HCT116 (cell line): ENCODE data around the gene ALOX12B. TPM values are rescaled to one million over a fixed set of nuclear protein-coding genes. Genes with fewer than 3 reads are reported as not detected.
A peak's percentile ranks its signal among the peaks of the same experiment; 100 is the strongest.

Experiments used
- ATAC-seq: fragments of 200-7000 bp; cut with Tn5 transposase; 2 replicates; pipeline ENCODE4 v1.9.1; 2020; ENCODE audit warnings: mild to moderate bottlenecking, moderate library complexity
- BruUV-seq: library from RNA; stranded (reverse); fragments of 400-500 nt; replicated peaks from 2 replicates; lab custom pipeline; 2021; lab: Mats Ljungman, UMichigan
- CTCF ChIA-PET: fragments of 300-600 bp; sonication (Branson Sonifier 250); formaldehyde crosslinking; loops from one replicate; lab custom pipeline; 2021; ENCODE audit warnings: antibody characterized with exemption; lab: Charles Lee
- POLR2A ChIA-PET: fragments of 300-600, 350-600 bp; sonication (Branson Sonifier 250); formaldehyde crosslinking; loops from one replicate; lab custom pipeline; 2021; ENCODE audit warnings: antibody characterized with exemption; lab: Charles Lee
- RAD21 ChIA-PET, 2 experiments: fragments of 300-600 bp; sonication (Branson Sonifier 250); formaldehyde crosslinking; loops; one replicate each; lab custom pipeline; 2023; ENCODE audit warnings: low total read pairs in 2 of 2; ENCODE audit not compliant: uncharacterized antibody in 2 of 2, unreplicated experiment in 2 of 2, low non-redundant PET in 1 of 2; lab: Charles Lee
- DNase-seq: peaks from one replicate; pipeline ENCODE4 v3.0.0-alpha.2; 2010; ENCODE audit warnings: low read depth, low spot score
- H2AFZ ChIP-seq: fragments of 200-600 bp; shearing (Covaris generic), sonication (generic); 2 replicates; pipeline ENCODE4 v1.6.1; 2017; ENCODE audit warnings: low read depth, mixed run types, mixed read lengths, antibody characterized with exemption, low read length; ENCODE audit not compliant: poor library complexity, severe bottlenecking
- H3K27ac ChIP-seq: 2 replicates; pipeline ENCODE4 v1.5.1; 2012; ENCODE audit warnings: low read depth, low read length
- H3K27me3 ChIP-seq: fragments of 200-600 bp; sonication (generic); 2 replicates; pipeline ENCODE4 v1.6.1; 2016; ENCODE audit warnings: mixed run types, low read length, mixed read lengths; ENCODE audit not compliant: insufficient read depth
- H3K36me3 ChIP-seq, 2 experiments: fragments of 200-500 bp in 1 of 2; fragments of 200-600 bp in 1 of 2; sonication (Bioruptor generic) in 1 of 2; sonication (generic) in 1 of 2; 2 replicates each; pipeline versions ENCODE4 v1.5.1 to v1.6.1; 2014 to 2016; ENCODE audit warnings: low read length in 2 of 2, inconsistent platforms in 1 of 2, mixed read lengths in 1 of 2, mixed run types in 1 of 2; ENCODE audit not compliant: insufficient read depth in 2 of 2, control insufficient read depth in 1 of 2
- H3K4me1 ChIP-seq, 2 experiments: fragments of 200-600 bp in 1 of 2; sonication (generic) in 1 of 2; 2 replicates each; pipeline versions ENCODE4 v1.5.1 to v1.6.1; 2012 to 2017; ENCODE audit warnings: low read length in 2 of 2, inconsistent platforms in 1 of 2, mild to moderate bottlenecking in 1 of 2, mixed read lengths in 1 of 2, mixed run types in 1 of 2, moderate library complexity in 1 of 2; ENCODE audit not compliant: insufficient read depth in 2 of 2, control insufficient read depth in 1 of 2
- H3K4me2 ChIP-seq: fragments of 200-600 bp; sonication (generic); 2 replicates; pipeline ENCODE4 v1.6.1; 2017; ENCODE audit warnings: mixed run types, low read length, mixed read lengths
- H3K4me3 ChIP-seq, 2 experiments: fragments of 200-600 bp in 1 of 2; sonication (generic) in 1 of 2; replicated peaks in 1 of 2; 2 replicates each; pipeline ENCODE4 v1.5.1; 2011 to 2016; ENCODE audit warnings: low read length in 2 of 2, control low read depth in 1 of 2, low read depth in 1 of 2, mild to moderate bottlenecking in 1 of 2, mixed read lengths in 1 of 2, mixed run types in 1 of 2
- H3K79me2 ChIP-seq: fragments of 200-600 bp; sonication (generic); 2 replicates; pipeline ENCODE4 v1.6.1; 2017; ENCODE audit warnings: mild to moderate bottlenecking, mixed run types, low read length, moderate library complexity, mixed read lengths; ENCODE audit not compliant: insufficient read depth
- H3K9ac ChIP-seq: fragments of 200-600 bp; sonication (generic); 2 replicates; pipeline ENCODE4 v1.6.1; 2016; ENCODE audit warnings: low read length, mixed read lengths
- H3K9me2 ChIP-seq: fragments of 200-600 bp; sonication (generic), shearing (Covaris generic); 2 replicates; pipeline ENCODE4 v1.6.1; 2017; ENCODE audit warnings: mixed run types, mild to moderate bottlenecking, moderate library complexity; ENCODE audit not compliant: insufficient read depth
- H3K9me3 ChIP-seq, 2 experiments: fragments of 200-500 bp in 1 of 2; fragments of 200-600 bp in 1 of 2; sonication (Bioruptor generic) in 1 of 2; sonication (generic) in 1 of 2; 2 replicates each; pipeline ENCODE4 v1.6.1; 2014 to 2017; ENCODE audit warnings: low read length in 2 of 2, mixed read lengths in 2 of 2, inconsistent platforms in 1 of 2, low read depth in 1 of 2, mild to moderate bottlenecking in 1 of 2, mixed run types in 1 of 2, moderate library complexity in 1 of 2; ENCODE audit not compliant: control insufficient read depth in 1 of 2, insufficient read depth in 1 of 2
- H4K20me1 ChIP-seq: fragments of 200-600 bp; sonication (generic), shearing (Covaris generic); 2 replicates; pipeline ENCODE4 v1.6.1; 2017; ENCODE audit warnings: mixed run types, mild to moderate bottlenecking, moderate library complexity; ENCODE audit not compliant: insufficient read depth
- FOSL1 ChIP-seq: IDR thresholded peaks from 2 replicates; pipeline ENCODE4 v1.6.1; 2012; ENCODE audit warnings: low read depth
- JUND ChIP-seq: IDR thresholded peaks from 2 replicates; pipeline ENCODE4 v1.6.1; 2012
- RAD21 ChIP-seq: IDR thresholded peaks from 2 replicates; pipeline ENCODE4 v1.6.1; 2012; ENCODE audit warnings: low read depth, mild to moderate bottlenecking
- ZFX ChIP-seq: fragments of 450-650 bp; IDR thresholded peaks from 2 replicates; pipeline ENCODE4 v1.6.1; 2017
- intact Hi-C: fragments of 100-400 bp; cut with micrococcal nuclease; formaldehyde crosslinking; loops from 2 replicates; pipeline ENCODE4 v1.10.0; 2022
- total RNA-seq: library from RNA; stranded (reverse); gene quantifications from one replicate; pipeline ENCODE4 v1.2.1, GENCODE V29; 2021; ENCODE audit not compliant: unreplicated experiment
- TF ChIP-seq, protein P1 (sequence below): IDR thresholded peaks from 2 replicates; pipeline ENCODE4 v1.6.1; 2012; ENCODE audit warnings: low read depth

ALOX12B gene
- total RNA-seq, 1 experiment from 2014 or later, result 3.8 TPM

DNA sequence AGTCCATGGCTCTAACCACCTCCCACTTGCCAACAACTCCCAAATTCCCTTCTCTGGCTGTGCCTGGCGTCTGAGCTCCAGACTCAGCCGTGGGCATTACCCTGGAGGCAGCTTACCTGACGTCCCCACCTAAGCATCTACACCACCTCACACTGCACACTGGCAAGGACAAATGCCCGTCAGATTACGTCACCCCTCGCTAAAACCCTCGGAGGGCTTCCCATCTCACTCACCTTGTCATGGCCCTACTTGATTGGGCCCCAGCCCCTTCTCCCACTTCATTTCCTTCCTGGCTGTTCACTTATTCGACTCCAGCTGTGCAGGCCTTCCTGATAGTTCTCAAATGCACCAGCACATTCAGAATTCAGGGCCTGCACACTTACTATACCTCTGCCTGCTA, 17.4 kb upstream of the ALOX12B start:
- H3K27ac ChIP-seq, result no peak overlapping the region
- H4K20me1 ChIP-seq, result no peaks in the 10 kb centered on the region
- no peak overlapping the region for H3K4me2 ChIP-seq
- intact Hi-C loops, result no loop called here
- H3K4me1 ChIP-seq, result peaks cover 0 to 12% of the 10 kb centered on the region in 2 experiments; a peak in 3 of 4 replicates
- no peaks in the 10 kb centered on the region for H3K9me3 ChIP-seq
- no peaks in the 10 kb centered on the region for H3K27me3 ChIP-seq
- DNase-seq (no peak), ATAC-seq (no peak)
- ChIA-PET POLR2A (no interaction called here), CTCF (interaction anchor here (1.0 to 3.6 kb wide), 4 partner anchors 11 to 45 kb away, joined by 3 to 34 read pairs (median 5); no protein-coding TSS in a partner anchor), RAD21 (interaction anchor here in 1 of 2 experiments (0.6 kb wide), 1 partner anchor 30 kb away, joined by 4 read pairs; no protein-coding TSS in a partner anchor)
- no TSS peak for BruUV-seq
- H3K36me3 ChIP-seq, result no peaks in the 10 kb centered on the region
- H3K4me3 ChIP-seq, result no peak overlapping the region
- TF ChIP-seq, protein P1, sequence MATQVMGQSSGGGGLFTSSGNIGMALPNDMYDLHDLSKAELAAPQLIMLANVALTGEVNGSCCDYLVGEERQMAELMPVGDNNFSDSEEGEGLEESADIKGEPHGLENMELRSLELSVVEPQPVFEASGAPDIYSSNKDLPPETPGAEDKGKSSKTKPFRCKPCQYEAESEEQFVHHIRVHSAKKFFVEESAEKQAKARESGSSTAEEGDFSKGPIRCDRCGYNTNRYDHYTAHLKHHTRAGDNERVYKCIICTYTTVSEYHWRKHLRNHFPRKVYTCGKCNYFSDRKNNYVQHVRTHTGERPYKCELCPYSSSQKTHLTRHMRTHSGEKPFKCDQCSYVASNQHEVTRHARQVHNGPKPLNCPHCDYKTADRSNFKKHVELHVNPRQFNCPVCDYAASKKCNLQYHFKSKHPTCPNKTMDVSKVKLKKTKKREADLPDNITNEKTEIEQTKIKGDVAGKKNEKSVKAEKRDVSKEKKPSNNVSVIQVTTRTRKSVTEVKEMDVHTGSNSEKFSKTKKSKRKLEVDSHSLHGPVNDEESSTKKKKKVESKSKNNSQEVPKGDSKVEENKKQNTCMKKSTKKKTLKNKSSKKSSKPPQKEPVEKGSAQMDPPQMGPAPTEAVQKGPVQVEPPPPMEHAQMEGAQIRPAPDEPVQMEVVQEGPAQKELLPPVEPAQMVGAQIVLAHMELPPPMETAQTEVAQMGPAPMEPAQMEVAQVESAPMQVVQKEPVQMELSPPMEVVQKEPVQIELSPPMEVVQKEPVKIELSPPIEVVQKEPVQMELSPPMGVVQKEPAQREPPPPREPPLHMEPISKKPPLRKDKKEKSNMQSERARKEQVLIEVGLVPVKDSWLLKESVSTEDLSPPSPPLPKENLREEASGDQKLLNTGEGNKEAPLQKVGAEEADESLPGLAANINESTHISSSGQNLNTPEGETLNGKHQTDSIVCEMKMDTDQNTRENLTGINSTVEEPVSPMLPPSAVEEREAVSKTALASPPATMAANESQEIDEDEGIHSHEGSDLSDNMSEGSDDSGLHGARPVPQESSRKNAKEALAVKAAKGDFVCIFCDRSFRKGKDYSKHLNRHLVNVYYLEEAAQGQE, result no peak
- no peak for TF ChIP-seq JUND
- TF ChIP-seq FOSL1, result no peak
- H3K9me2 ChIP-seq, result no peaks in the 10 kb centered on the region
- no peaks in the 10 kb centered on the region for H3K79me2 ChIP-seq
- no peak overlapping the region for H2AFZ ChIP-seq
- H3K9ac ChIP-seq, result no peak overlapping the region

DNA sequence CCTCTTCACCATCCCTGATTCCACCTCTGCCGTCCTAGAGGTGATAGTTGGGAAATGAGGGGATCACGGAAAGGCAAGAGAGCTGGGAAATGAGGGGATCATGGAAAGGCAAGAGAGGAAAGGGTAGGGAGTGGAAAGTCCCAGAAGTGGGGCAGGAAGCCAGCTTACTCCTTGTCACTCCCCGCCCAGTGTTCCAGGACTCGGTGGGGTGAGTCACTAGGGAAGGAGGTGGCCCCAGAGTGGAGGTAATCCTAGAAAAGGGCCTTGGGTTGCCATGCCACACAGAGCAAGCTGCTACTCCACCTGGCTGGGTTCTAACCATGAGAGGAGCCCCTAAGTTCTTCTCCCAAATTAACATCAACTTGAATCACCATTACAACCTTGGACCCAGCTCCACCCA, 16.0 kb upstream of the ALOX12B start:
- no peak overlapping the region for H2AFZ ChIP-seq
- TF ChIP-seq, protein P1, result no peak
- TF ChIP-seq RAD21 (no peak), ZFX (no peak)
- TF ChIP-seq, all 23 proteins: peak for 0
- intact Hi-C loops, result no loop called here
- BruUV-seq, result no TSS peak
- no peak overlapping the region for H3K4me3 ChIP-seq
- no peaks in the 10 kb centered on the region for H3K9me3 ChIP-seq
- H3K27ac ChIP-seq, result no peak overlapping the region
- no peaks in the 10 kb centered on the region for H4K20me1 ChIP-seq
- CTCF ChIA-PET, result interaction anchor here (1.0 to 3.6 kb wide), 4 partner anchors 10 to 29 kb away, joined by 3 to 34 read pairs (median 4); no protein-coding TSS in a partner anchor
- H3K9ac ChIP-seq, result no peak overlapping the region
- no peaks in the 10 kb centered on the region for H3K27me3 ChIP-seq
- H3K79me2 ChIP-seq, result no peaks in the 10 kb centered on the region
- DNase-seq (no peak), ATAC-seq (peak; percentile 58; the same call in 1 of the 2 replicates)
- POLR2A ChIA-PET, result interaction anchor here (1.6 kb wide), 1 partner anchor 13 kb away, joined by 3 read pairs; no protein-coding TSS in a partner anchor
- H3K36me3 ChIP-seq, result no peaks in the 10 kb centered on the region
- RAD21 ChIA-PET, result no interaction called here
- peaks cover 0 to 11% of the 10 kb centered on the region in 2 experiments; a peak in 3 of 4 replicates for H3K4me1 ChIP-seq
- no peaks in the 10 kb centered on the region for H3K9me2 ChIP-seq
- H3K4me2 ChIP-seq, result peak overlapping the region; percentile 48
